Erythroblast (primary cell): ENCODE measurements around the gene TMEM156.

Experiments
- GATA1 ChIP-seq: IDR thresholded peaks from 2 replicates; pipeline ENCODE4 v1.6.1; 2011; ENCODE audit warnings: low read depth, mild to moderate bottlenecking, control low read depth, low read length, moderate library complexity
- POLR2A ChIP-seq: IDR thresholded peaks from 2 replicates; pipeline ENCODE4 v1.6.1; 2011; ENCODE audit warnings: mild to moderate bottlenecking, low read length

GRCh38 chr4:39054497-39054896 lies 22.3 kb upstream of the TMEM156 start:
- TF ChIP-seq POLR2A (no peak), GATA1 (no peak)
